Activated T-helper 1 cell treated with Interleukin-2 at 50 U/mL for 16 hours (primary cell): Measurements from ENCODE around the gene INO80.
"Not testable (repeated sequence)": the region's sequence is repeated elsewhere in the genome, so short reads cannot be mapped to it uniquely, and the experiment has no call there.

Source experiments
- DNase-seq: peaks from one replicate; pipeline ENCODE4 v3.0.0-alpha.2; 2020; ENCODE audit warnings: low read depth

INO80 gene, protein sequence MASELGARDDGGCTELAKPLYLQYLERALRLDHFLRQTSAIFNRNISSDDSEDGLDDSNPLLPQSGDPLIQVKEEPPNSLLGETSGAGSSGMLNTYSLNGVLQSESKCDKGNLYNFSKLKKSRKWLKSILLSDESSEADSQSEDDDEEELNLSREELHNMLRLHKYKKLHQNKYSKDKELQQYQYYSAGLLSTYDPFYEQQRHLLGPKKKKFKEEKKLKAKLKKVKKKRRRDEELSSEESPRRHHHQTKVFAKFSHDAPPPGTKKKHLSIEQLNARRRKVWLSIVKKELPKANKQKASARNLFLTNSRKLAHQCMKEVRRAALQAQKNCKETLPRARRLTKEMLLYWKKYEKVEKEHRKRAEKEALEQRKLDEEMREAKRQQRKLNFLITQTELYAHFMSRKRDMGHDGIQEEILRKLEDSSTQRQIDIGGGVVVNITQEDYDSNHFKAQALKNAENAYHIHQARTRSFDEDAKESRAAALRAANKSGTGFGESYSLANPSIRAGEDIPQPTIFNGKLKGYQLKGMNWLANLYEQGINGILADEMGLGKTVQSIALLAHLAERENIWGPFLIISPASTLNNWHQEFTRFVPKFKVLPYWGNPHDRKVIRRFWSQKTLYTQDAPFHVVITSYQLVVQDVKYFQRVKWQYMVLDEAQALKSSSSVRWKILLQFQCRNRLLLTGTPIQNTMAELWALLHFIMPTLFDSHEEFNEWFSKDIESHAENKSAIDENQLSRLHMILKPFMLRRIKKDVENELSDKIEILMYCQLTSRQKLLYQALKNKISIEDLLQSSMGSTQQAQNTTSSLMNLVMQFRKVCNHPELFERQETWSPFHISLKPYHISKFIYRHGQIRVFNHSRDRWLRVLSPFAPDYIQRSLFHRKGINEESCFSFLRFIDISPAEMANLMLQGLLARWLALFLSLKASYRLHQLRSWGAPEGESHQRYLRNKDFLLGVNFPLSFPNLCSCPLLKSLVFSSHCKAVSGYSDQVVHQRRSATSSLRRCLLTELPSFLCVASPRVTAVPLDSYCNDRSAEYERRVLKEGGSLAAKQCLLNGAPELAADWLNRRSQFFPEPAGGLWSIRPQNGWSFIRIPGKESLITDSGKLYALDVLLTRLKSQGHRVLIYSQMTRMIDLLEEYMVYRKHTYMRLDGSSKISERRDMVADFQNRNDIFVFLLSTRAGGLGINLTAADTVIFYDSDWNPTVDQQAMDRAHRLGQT (N-terminal part only)

DNA sequence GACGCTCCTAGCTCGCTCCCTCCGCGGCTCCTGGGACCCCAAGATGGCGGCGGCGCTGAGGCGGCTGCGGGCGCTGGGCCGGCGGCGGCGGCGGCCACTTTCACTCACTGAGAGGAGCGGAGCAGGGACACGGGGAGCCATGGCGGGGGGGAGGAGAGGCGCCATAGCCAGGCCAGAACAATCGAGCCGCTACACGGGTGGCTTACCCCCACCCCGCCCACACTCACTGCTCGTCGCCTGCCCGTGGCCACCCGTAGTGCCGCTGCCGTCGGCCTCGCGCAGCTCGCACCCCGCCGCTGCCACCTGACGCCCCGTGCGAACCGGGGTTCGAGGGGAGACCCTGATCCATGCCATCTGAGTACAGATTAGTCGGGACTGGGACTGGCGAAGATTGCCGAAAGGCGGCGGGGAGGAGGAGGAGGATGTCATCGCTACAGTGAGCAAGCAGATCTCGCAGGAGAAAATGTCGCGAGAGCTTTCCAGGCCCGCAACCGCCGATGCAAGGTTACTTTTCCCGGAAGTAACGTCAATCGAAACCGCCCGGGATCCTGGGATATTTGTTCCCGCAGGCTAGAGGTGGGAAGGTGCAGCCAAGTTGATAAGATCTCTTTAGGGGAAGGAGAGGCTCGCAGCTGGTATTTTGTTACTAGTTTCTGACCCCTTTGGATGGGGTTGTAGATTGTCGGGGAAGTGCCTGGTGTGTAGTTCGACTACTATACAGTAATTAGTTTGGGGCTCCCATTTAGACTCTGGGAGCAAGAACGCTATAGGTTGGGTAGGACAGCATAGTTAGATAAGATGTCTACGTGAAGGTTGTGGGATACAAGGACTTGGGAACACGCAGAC lies at the start of gene INO80:
Gene INO80, minus strand, starts transcription at position 165 of the 846 bp plus-strand sequence. CDS start 19,970 bp downstream, outside the sequence.
- peak; percentile 89 for DNase-seq

DNA sequence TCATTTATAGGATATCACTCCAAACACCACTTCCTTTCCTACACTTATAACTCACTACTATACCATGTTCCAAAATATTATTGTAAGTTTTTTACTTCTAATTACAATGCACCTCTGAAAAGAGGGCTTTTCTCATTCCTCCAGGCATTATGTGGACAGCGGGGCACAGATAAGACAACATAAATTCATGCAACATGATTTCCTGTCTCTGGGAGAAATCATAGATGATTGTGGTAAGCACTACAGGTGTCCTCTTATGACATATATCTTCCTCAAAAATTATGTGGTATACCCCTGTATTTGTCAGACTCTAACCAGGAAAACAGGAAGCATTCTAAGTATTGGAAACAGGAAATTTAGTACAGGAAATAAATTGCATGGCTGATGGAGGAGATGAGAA lies 45.7 kb upstream of the INO80 start:
- DNase-seq: no peak

DNA sequence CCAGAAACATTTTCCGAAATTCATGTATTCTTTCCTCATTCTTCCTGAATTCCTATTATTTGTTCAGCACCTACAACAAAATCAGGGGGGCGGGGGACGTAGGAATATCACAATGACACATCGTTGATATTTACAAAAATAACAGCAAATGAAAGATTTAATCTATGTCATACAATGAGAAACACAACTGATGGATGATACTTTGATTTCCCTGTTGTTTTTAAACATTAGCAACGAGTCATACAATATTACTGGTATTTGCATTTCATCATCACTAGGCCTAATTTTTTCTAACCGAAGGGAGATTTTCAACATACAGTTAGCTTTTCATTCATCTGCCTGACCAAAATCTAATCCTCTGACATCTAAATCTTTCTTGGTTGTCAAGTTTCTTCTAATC lies 45.3 kb upstream of the INO80 start:
- DNase-seq: no peak

DNA sequence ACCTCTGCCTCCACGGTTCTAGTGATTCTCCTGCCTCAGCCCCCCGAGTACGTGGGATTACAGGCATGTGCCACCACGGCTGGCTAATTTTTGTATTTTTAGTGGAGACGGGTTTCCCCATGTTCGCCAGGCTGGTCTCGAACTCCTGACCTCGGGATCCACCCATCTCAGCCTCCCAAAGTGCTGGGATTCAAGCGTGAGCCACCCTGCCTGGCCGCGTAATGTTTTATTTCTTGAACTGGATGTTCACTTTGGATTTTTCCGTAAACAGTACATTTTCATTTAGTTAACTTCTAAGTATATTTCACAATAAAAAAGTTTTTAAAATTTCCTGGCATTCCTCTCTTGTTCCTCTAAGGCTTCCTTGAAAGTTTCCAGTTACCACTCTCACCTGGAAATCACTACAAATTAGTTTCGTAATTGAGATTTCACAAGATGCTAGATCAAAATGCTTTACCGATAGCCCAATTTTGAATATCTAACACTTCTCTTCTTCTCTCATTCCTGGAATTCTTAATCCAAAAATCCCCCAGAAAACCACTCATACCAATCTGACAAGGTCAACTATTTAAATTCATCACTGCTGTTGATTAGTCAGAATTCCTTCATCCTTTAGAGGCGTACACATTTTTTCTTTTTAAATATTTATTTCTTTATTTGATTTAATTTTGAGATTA lies 44.7 kb upstream of the INO80 start:
- DNase-seq: no peak

DNA sequence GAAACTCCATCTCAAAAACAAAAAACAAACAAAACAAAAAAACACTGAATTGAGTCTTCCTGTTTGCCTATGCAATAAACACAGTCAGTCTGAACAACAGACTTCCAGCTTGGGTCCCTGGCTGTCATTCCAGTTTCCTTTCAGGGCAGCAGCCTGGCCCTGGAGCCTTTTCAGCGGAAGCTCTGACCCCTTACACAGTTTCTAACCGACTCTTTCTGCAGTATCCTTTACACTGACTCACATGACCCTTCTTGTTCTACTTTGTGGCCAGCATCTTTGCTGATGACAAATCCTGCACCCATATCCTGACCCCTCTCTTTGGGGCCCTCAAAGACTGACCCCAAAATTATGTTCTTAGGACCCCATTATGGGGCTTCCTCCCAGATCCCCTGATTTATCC lies 38.3 kb upstream of the INO80 start:
- DNase-seq: no peak

DNA sequence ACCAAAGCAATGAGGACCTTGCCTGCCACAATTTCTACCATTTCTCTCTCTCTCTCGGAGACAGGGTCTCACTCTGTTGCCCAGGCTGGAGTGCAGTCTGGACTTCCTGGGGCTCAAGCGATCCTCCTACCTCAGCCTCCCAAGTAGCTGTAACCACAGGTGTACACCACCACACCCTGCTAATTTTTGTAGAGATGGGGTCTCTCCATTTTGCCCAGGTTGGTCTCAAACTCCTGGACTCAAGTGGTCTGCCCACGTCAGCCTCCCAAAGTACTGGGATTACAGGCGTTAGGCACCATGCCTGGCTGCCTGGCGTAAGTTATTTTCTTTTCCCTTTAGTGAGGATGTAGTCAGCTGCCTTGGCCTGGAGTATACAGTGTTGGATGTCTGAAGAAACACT lies 37.7 kb upstream of the INO80 start:
- no peak for DNase-seq

DNA sequence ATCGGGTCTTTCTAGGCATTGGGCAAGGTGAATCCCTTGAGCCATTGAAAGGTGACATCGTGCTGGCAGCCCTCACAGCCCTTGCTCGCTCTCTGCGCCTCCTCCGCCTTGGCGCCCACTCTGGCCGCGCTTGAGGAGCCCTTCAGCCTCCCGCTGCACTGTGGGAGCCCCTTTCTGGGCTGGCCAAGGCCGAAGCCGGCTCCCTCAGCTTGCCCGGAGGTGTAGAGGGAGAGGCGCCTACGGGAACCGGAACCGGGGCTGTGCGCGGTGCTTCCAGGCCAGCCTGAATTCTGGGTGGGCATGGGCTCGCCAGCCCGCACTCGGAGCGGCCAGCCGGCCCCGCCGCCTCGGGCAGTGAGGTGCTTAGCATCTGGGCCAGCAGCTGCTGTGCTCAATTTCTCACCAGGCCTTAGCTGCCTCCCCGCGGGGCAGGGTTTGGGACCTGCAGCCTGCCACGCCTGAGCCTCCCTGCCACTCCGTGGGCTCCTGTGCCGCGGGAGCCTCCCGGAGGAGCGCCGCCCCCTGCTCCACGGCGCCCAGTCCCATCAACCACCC lies 35.4 kb upstream of the INO80 start:
- no peak for DNase-seq

DNA sequence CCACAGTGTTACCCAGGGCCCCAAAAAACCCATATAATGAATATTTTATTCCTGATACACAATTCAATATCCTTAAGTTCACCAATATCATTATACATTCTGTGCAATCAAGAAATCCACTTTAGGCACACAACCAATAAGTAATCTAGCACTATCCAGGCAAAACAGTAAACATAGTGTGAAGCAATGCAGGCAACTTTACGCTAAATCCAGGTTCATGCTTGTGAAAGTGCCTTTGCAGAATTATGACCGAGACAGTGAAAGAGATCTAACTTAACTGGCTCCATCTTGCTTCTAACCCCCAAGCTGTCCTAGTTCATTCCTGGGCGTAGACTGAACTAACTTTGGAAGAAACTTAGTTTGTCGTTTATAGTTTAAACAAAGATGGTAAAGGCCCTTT lies 34.2 kb upstream of the INO80 start:
- no peak for DNase-seq

DNA sequence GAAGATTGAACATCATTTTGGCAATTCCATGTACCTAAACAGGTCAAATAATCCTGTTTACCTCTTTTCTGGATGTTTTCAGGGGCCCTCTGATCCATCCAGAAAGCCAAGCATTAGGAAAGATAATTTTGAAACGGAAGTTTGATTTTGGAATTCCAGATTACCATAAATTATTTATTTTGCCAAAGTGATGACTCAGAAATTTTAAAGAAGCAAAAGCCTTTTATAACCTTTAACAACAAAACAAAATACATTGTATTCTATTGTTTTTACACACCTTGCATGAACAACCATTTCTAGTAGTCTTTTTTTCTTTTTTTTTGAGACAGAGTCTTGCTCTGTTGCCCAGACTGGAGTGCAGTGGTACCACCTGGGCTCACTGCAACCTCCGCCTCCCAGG lies 32.0 kb upstream of the INO80 start:
- DNase-seq: no peak

DNA sequence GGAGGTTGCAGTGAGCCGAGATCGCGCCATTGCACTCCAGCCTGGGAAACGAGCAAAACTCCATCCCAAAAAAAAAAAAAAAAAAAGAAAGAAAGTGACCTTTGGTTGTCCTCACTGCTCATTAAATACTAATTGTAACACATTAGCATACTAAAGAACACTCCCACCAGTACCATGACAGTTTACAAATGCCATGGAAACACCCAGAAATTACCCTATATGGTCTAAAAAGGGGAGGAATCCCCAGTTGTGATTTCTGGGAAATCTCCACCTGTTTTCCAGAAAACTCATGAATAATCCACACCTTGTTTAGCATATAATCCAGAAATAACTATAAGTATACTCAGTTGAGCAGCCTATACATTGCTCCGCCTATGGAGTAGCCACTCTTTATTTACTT lies 23.5 kb upstream of the INO80 start:
- DNase-seq: no peak

DNA sequence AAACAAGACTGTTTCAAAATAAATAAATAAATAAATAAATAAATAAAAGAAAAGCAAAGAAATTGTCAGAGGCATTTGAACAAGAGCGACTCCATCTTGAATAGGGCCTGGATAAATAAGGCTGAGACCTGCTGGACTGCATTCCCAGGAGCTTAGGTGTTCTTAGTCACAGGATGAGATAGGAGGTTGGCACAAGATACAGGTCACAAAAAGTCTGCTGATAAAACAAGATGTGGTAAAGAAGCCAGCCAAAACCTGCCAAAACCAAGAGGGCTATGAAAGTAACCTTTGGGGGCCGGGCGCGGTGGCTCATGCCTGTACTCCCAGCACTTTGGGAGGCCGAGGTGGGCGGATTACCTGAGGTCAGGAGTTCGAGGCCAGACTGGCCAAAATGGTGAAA lies 23.0 kb upstream of the INO80 start:
- DNase-seq: not testable (repeated sequence)

DNA sequence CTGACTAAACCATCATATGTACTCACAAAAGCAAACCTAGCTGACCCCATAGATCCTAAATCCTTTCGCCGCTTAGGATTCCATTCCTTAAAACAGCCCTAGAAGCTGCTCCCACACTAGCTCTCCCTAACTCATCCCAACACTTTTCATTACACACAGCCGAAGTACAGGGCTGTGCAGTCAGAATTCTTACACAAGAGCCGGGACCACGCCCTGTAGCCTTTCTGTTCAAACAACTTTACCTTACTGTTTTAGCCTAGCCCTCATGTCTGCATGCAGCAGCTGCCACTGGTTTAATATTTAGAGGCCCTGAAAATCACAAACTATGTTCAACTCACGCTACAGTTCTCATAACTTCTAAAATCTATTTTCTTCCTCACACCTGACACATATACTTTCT lies 19.5 kb upstream of the INO80 start:
- DNase-seq: not testable (repeated sequence)

DNA sequence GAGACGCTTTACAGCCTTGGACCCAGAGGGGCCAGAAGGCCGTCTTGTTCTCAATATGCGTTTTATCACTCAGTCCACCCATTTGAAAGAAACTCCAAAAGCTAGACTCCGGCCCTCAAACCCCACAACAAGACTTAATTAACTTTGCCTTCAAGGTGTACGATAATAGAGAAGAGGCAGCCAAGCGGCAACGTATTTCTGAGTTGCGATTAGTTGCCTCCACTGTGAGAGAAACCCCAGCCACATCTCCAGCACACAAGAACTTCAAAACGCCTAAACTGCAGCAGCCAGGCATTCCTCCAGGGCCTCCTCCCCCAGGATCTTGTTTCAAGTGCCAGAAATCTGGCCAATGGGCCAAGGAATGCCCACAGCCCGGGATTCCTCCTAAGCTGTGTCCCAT lies 17.4 kb upstream of the INO80 start:
- DNase-seq: no peak

DNA sequence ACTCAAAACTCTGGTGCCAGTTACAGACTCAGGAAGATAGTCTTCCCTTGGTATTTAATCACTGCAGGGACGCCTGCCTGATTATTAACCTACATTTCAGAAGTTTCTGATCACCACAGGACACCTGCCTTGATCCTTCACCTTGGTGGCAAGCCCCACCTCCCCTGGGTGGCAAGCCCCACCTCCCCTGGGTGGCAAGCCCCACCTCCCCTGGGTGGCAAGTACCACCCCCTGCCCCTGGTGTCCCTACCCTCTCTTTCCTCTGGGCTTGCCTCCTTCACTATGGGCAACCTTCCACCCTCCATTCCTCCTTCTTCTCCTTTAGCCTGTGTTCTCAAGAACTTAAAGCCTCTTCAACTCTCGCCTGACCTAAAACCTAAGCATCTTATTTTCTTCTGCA lies 16.0 kb upstream of the INO80 start:
- DNase-seq: not testable (repeated sequence)

DNA sequence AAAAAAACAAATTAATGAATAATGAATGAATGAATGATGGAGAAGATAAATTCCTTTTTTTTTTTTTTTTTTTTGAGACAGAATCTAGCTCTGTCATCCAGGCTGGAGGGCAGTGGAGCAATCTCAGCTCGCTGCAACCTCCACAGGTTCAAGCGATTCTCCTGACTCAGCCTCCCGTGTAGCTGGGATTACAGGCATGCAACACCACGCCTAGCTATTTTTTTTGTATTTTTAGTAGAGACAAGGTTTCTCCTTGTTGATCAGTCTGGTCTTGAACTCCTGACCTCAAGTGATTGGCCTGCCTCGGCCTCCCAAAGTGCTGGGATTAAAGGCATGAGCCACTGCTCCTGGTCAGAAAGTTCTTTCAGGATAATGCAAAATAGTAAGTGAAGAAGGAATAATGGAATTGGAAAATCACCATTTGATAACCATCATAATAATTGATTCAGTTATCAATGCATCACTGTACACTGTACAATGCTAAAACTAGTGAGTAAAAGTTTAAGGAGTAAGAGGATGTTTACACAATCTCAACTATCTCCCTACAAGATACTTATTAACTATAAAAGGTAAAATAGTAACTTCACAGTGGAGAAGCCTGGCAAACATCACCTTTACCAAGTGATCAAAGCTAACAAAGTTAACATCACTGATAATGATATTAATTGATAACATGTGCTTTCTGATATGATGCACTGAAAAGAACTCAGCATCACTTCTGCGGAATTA lies 12.3 kb upstream of the INO80 start:
- no peak for DNase-seq

DNA sequence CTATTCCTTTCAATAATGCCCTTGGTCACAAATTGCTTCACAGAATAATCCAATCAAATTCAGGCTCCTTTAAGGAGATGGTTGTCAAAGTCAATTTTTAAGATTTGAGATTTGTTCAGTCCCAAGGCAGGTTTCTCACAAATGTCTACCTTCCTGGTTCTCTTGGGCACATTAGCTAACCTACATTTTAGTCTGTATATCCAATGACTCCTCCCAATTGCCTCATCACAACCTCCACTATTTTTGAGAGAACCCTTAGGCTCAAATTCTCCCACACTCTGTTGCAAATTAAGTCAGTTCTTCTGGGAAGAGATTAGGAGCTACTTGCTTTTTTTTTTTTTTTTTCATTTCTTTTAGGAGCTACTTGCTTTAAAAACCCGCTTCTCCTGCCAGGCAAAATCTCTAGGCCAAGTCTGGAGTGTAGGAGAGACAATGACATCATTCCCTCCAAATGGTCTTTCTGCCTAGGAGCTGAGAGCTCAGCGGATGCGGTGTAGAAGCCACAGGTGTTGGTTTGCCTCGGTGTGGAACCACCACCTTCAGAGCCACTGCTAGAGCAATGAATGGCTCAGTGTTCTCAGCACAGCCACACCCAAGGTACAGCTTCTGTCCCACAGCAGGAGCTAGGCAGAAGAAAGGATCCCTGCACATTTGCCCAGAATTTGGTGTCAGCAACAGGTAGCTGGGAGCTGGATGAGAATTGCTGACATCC lies 10.0 kb upstream of the INO80 start:
- DNase-seq: no peak

DNA sequence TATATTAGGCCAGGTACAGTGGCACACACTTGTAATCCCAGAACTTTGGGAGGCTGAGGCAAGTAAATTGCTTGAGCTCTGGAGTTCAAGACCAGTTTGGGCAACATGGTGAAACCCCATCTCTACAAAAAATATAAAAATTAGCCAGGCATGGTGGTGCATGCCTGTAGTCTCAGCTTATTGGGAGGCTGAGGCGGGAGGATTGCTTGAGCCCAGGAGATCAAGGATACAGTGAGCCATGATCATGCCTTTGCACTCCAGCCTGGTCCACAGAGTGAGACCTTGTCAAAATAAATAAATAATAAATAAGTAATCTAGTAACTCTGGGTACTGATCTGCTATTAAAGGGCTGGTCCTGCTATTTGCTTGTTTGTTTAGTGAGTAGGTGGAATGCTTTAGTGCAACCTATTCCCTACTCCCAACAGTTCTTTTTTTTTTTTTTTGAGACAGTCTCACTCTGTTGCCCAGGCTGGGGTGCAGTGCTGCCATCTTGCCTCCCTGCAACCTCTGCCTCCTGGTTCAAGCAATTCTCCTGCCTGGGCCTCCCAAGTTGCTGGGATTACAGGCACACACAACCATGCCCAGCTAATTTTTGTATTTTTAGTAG lies 9.1 kb upstream of the INO80 start:
- no peak for DNase-seq

DNA sequence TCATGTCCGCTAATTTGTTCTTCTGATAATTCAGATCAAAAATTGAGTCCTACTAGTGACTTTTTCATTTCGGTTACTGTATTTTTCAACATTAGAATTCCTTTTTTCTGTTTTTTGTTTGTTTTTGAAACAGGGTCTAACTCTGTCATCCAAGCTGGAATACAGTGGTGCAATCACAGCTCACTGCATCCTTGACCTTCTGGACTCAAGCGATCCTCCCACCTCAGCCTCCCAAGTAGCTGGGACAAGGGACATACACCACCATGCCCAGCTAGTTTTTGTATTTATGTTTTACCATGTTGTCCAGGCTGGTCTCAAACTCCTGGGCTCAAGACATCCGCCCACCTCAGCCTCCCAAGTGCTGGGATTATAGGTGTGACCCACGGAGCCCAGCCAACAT lies 8.0 kb upstream of the INO80 start:
- DNase-seq: no peak

DNA sequence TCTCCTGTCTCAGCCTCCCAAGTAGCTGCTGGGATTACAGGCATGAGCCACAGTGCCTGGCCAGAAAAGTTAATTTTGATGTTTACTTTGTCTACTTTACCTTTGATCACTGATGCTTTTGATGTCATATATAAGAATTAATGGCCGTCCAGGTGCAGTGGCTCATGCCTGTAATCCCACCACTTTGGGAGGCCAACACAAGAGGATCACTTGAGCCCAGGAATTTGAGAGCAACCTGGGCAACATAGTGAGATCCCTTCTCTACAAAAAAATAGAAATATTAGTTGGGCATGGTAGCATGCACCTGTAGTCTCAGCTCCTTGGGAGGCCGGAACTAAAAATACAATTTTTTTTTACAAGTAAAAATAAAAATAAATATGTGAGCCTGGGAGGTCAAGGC lies 6.8 kb upstream of the INO80 start:
- DNase-seq: no peak
